PC-3 (cell line): Measurements from ENCODE around the gene KCNQ1OT1.

Source experiments
- CTCF ChIP-seq: fragments of 300-600 bp; sonication (generic); conservative IDR thresholded peaks from 2 replicates; pipeline ENCODE4 v1.5.1; 2017; ENCODE audit warnings: antibody characterized with exemption, low read depth, mild to moderate bottlenecking, low read length
- EZH2 ChIP-seq: fragments of 300-600 bp; sonication (generic); IDR thresholded peaks from one replicate; pipeline ENCODE4 v1.6.1; 2017; ENCODE audit warnings: antibody characterized with exemption, mild to moderate bottlenecking, low read length; ENCODE audit not compliant: unreplicated experiment

DNA sequence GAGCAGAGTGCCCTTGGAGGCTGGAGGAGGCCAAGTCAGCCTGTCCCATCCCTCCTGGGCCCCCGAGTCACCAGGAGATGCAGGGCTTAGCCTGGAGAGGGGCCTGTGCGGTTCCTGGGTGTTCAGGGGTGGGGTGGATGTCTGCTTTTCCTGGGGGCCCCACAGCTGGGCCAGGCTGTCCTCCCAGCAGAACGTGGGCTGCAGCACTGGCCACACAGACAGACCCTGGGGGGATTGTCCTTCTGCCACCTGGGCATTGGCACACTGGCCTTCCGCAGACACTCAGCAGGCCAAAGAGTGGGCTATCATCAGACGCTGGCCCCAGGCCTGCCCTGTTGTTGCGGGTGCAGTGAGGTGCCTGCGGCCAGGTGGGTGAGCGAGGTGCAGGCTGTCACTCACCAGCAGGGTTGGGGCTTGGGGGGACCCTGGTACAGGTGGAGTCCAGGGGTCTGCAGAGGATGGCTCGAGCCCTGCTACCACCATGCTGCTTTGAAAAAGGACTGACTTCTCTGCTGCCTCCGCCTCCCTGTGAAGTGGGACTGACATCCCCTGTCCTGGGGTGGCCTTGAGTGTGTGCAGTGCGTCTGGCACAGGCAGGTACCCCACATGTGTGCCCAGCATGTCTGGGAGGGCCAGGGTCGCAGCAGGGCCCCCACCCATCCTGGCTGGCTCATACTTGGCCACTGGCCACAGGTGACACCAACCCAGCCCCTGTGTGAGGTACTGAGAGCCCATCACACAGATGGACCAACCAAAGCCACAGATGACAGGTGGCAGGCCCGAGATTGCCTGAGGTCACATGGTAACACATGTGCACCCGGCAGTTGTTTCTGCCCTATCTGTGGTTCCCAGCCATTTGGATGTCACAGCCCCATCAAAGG, 39.0 kb upstream of the KCNQ1OT1 start:
- no peak for TF ChIP-seq CTCF
- no peak for TF ChIP-seq EZH2
